GM08714 (cell line): ENCODE data around the gene TGIF2.

Source experiments
- H3K4me3 ChIP-seq: fragments of 200-500 bp; sonication (Bioruptor generic); 2 replicates; pipeline ENCODE4 v1.5.1; 2014; ENCODE audit warnings: mild to moderate bottlenecking, low read length, inconsistent platforms
- ZNF274 ChIP-seq: IDR thresholded peaks from 2 replicates; pipeline ENCODE4 v1.6.1; 2012; ENCODE audit warnings: mild to moderate bottlenecking, low read depth, low read length

TGIF2 gene

DNA sequence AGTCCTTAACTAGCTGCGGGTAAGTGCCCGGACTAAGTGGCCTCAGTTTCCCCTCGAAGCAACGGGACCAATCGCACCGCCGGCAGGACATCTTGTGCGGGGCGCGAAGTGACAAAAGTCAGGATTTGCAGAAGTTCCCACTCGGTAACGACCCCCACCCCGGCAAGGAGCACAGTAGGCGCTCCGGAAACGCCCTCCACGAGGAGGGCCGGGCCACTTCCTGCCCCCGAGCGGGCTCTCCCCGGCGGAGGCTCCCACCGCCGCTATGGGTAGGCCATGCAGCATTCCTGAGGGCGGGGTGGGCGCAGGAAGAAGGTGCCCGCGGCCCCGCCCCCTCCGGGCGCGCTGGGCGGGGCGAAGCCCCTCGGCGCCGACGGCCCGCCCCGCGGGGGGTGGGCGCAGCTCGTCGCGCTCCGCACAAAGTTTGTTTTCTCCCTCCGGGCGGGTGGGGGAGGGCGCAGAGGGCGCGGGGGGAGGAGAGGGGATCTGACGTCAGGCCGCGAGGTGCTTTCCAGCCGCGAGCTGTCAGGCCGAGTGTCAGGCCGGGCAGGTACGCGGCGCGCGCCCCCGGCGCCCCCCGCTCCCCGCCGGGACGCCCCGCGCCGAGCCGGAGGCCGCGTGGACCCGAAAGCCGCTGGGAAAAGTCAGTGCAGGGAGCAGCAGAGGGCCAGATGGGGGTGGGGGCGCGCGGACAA lies at the start of gene TGIF2:
Gene TGIF2 (plus strand): TSS at position 495 of the 695 bp plus-strand sequence. CDS start 5,178 bp downstream, outside the sequence.
- no peak for TF ChIP-seq ZNF274

DNA sequence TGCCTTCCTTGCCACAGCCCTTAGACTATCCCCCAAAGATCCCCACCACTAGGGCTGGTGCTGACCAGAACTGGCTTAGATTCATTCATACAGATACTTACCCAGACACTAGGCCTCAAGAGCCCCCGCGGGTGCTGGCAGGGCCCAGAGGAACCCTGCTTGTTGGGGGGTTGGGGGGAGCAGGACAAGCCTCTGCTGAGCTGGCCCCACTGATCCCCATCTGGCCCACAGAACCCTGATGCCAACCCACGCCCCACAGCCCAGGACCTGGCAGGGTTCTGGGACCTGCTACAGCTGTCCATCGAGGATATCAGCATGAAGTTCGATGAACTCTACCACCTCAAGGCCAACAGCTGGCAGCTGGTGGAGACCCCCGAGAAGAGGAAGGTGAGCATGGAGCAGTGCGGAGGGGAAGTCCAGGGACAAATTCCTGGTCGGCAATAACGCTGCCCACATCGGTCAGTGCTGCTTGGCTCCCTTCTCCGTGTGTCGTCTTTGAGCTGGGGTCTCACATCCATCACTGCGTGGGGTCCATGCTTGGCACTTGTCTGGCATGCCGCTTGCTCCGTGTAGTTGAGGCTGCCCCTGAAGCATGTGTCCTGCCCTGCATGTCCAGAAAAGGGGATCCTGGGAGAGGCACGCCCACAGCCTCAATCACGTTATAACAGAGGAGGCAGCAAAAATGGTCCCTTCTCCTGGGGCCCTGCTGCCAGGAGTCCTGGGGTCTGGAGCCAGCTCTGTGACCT lies 47.6 kb upstream of the TGIF2 start:
- H3K4me3 ChIP-seq: no peak overlapping the region
- TF ChIP-seq ZNF274: no peak

More for the DNA sequence above, at the start of gene TGIF2:
- peak within 1 kb of the TSS; percentile 93 for H3K4me3 ChIP-seq

DNA sequence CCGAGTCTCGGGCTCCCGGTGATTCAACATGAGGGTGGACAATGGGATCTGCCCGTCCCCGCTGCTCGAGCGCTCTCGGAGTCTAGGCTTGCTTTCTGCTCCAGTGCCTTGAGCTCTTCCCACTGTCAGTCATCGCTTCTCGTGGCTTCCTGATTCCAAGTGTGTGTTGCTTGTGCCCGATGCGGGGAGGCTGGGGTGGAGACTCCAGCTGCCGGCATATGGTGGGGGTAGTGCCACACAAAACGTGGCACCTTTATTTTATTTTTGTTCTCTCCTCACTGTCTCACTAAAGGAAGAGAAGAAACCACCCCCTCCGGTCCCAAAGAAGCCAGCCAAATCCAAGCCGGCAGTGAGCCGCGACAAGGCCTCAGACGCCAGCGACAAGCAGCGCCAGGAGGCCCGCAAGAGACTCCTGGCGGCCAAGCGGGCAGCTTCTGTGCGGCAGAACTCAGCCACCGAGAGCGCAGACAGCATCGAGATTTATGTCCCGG lies 46.8 kb upstream of the TGIF2 start:
- no peak for TF ChIP-seq ZNF274
- H3K4me3 ChIP-seq: no peak overlapping the region

DNA sequence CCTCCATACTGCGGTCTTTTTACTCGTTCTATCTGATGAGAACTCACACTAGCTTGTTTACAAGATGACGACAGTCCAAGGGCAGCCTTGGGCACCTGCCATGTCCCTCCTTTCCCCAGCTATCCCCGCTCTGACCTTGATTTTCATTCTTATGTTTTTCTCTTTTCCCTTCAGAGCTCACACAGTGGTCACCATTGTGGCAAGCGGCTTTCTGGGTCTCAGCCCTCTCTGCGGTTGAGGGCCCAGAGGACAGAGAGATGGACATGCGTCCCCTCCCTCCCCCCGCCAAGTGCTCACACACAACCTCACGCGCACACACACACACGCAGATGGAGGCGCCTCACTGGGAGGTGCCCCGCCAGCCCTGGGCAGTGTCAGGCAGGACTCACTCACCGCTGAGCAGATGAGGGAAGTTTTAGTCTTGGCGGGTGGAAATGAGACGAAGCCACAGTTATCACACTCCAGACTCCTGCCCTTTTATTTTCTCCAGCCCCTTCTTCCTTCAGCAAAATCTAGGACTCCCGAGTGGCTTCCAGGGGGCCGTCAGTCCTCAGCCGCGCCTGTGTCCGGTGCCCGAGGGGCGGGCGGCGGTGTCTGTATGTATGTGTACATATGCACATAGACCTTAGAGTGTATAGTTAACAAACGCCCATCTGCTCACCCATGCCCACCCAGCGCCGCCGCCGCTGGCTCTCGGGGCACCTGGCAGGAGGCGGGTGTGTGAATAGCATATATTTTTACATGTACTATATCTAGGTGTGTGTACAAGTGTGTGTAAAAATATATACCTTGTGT lies 45.9 kb upstream of the TGIF2 start:
- H3K4me3 ChIP-seq: no peak overlapping the region
- no peak for TF ChIP-seq ZNF274

DNA sequence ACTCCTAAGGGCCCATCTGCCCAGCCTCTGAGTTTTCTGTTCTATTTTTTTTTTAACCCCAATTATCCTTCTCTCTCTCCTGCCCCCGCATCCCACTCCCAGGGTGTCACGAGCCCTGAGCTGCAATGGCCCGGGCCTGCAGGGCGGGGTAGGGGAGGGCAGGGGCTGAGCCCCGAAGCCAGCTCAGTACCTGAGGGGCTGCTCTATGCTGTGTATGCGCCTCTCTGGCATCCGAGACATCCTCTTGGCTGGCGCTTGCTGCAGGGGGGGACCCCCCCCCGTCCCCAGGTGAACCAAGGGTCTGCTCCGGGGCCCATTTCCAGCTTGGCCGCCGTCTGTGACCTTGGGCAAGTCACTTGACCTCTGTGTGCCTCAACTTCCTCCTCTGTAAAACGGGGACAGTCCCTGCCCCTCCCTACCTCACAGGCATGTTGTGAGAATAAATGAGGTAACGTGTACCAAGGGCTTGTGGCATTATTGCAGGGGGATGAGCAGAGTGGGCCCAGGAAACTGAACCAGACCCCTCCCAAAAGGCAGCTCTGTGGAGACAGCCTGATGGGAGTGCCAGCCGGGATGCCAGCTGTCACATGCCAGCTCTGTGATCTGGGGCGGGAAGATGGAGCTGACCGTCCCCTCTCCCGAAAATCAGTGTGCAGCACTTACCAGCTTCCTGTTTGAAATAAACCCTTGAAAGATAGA lies 45.1 kb upstream of the TGIF2 start:
- no peak for TF ChIP-seq ZNF274
- no peak overlapping the region for H3K4me3 ChIP-seq

DNA sequence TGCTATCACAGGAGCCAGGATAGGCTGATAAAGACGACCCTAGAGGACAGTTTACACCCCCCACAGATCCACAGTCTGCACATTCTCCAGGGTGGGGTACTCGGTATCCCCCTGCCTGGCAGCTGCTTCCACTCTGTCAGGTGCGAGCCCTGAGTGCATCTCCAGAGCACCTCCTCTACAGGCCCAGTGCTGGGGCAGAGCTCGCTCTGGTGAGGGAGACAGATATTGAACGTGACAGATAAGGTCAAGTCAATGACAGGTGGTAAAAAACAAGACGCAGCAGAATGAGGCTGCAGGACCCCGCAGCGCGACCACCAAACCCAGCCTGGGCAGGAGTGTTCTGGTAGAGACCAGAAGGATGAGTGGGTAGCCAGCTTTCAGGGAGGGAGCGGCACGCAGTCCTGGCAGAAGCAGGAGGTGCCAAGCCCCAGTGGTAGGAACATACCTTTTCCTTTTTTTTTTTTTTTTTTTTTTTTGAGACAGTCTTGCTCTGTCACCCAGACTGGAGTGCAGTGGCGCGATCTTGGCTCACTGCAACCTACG lies 44.5 kb upstream of the TGIF2 start:
- H3K4me3 ChIP-seq: no peak overlapping the region
- TF ChIP-seq ZNF274: no peak

DNA sequence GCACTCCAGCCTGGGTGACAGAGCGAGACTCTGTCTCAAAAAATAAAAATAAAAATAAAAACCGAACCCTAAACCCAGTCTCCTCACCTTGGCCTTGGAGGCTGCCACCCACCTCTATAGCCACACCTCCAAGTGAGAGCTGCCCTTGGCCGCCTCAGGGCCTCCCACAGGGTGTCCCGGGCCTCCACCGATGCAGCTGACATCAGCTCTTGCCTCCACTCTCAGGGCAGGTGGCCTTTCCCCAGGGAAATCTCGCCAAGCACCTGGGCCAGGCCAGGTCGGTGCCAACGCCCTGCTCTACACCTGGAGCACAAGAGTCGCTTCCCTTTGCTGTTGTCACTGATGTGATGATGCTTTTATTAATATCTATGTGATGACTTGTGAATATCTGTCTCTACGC lies 41.0 kb upstream of the TGIF2 start:
- no peak overlapping the region for H3K4me3 ChIP-seq
- TF ChIP-seq ZNF274: no peak

DNA sequence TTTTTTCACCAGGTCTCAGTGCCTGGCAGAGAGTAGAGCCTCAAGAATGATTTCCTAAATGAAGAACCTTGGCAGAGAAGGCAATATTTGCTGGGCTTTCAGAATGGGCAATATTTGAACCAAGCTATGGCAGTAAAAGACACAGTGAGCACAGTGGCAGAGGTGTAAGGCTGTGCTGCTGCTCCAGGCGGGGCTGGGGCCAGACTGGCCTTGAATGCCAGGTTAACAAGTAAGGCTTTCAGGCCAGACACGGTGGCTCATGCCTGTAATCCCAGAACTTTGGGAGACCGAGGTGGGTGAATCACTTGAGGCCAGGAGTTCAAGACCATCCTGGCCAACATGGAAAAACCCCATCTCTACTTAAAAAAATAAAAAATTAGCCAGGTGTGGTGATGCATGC lies 40.6 kb upstream of the TGIF2 start:
- TF ChIP-seq ZNF274: no peak
- H3K4me3 ChIP-seq: no peak overlapping the region

DNA sequence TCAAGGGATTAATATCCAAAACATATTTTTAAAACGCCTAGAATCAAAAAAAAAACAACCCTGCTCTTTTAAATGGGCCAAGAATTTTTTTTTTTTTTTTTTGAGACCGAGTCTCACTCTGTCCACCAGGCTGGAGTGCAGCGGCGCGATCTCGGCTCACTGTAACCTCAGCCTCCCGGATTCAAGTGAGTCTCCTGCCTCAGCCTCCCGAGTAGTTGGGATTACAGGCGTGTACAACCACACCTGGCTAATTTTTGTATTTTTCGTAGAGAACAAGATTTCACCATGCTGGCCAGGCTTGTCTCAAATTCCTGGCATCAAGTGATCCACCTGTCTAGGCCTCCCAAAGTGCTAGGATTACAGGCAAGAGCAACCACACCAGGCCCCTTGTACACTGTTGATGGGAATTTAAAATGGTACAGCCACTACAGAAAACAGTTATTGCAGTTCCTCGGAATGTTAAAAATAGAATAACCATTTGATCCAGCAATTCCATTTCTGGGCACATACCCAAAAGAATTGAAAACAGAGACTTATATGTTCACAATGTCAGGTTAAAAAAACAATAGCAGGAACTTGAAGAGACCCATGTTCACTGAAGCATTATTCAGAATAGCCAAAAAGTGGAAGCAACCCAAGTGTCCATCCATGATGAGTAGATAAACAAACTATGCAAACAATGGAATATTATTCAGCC lies 35.2 kb upstream of the TGIF2 start:
- TF ChIP-seq ZNF274: no peak
- no peak overlapping the region for H3K4me3 ChIP-seq

DNA sequence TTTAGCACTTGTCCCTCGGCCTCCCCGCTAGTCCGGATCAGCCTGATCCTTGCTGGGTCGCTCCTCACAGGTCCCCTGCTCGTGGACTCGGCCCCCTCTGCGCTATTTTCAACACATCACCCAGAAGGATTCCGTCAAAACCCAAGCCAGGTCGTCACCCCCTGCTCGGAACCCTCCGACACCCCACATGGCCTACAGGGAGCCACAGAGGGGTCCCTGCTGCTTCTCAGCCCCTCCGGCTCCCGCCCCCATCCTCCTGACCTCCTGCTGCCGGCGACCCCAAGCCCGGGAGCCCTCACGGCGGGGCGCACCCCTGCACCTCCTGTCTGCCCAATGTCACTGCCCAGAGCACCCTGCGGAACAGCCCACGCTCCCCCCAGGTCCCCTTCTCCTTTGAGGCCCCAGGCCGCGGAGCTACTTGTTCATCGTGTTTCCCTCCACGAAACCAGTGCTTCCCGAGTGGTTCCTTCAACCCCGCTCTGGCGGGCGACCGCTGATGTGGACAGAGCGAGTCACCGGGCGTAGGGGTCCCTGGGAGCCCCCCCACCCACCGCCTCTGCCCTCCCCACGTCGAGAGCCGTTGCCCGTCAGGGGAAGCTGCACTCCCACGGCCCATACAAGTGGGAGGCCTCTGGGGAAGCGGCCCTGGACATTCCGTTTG lies 32.7 kb upstream of the TGIF2 start:
- no peak for TF ChIP-seq ZNF274
- no peak overlapping the region for H3K4me3 ChIP-seq

DNA sequence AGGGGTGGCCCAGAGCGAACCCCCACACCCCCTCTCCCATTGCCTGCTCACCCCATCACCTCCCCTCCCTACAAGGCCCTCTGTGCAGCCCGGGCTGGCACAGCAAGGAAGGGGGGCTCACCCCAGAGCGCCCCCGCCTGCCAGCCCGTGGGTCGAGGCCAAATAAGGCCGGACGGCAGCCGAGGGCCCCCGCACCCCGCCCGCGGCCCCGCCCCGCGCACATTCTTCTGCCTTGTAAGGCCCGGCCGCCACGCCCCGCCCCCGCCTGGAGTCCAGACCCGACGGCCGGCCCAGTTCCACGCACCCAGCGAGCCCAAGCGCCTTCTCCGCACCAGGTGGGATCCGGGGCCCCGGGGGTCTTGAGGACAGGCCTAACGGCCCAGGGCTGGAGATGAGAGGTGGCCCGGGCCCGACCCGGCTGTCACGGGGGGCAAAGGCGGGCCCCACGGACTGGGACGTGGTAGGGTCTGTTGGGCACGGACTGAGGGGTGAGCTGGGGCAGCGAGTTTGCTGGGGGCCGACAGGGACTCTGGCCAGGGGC lies 32.1 kb upstream of the TGIF2 start, which contains the start of gene MYL9:
Gene MYL9 (plus strand): TSS at position 293 of the 541 bp plus-strand sequence. CDS start 3,366 bp downstream, outside the sequence.
- no peak within 1 kb of the TSS for H3K4me3 ChIP-seq
- TF ChIP-seq ZNF274: no peak

DNA sequence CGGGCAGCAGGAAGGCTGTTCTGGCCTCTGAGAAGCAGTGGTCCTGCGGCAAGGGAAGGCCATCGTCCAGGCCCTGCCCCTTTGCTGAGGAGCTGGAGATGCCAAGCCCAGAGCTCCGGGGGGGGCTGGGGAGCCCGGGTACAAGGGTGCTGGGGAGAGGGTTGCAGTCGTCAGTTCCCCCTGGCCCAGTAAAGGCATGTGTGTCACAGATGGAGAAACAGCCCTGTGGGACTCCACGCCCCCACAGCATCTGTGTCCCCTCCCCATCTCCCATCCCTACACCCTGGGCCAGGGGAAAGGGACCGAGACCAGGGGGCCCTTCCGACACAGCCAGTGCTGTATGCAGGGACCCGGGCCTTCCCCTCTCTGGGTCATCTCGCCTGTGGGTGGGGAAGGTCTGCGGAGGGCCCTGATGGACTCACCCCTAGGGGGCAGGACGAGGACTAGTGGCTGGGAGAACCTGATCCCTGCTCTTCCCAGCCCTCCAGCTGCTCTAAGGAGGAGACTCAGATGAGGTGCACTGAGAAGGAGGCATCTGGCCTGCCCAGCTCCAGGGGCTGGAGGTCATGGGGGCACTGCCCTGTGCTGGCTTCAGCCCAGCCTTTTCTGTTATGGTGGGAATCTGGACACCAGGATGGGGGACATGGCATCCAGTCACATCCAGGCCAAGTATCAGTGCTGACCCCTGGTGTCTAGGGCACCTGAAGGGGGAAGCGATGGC lies 31.5 kb upstream of the TGIF2 start:
- no peak overlapping the region for H3K4me3 ChIP-seq
- no peak for TF ChIP-seq ZNF274
